ENCODE results near the gene IL1RAPL2. TPM values are rescaled to one million over a fixed set of nuclear protein-coding genes. Genes with fewer than 3 reads are reported as not detected.

The IL1RAPL2 gene
- total RNA-seq, 1 donor: not detected

- Histone ChIP-seq H3K36me3 (ENCODE audit: insufficient read depth, low read length) (no peaks in the 10 kb centered on the region), H3K79me2 (ENCODE audit: insufficient read depth, low read length) (no peaks in the 10 kb centered on the region), H4K20me1 (ENCODE audit: insufficient read depth, low read length) (no peaks in the 10 kb centered on the region), H3K4me1 (ENCODE audit: insufficient read depth, low read length) (no peaks in the 10 kb centered on the region), H3K4me2 (ENCODE audit: insufficient read depth, low read length) (no peak overlapping the region), H2AFZ (ENCODE audit: low read length) (no peak overlapping the region), H3K9me3 (ENCODE audit: low read depth, low read length) (no peaks in the 10 kb centered on the region), H3K4me3 (ENCODE audit: insufficient read depth, low read length) (no peak overlapping the region), H3K27ac (ENCODE audit: low read depth, low read length) (no peak overlapping the region), H3K27me3 (ENCODE audit: insufficient read depth, low read length) (peaks cover 3% of the 10 kb centered on the region)
- TF ChIP-seq CTCF (IDR thresholded peaks at IDR 0.05; ENCODE audit: extremely low read depth, low read depth, low read length): no peak
- DNase-seq (ENCODE audit: insufficient read length, low spot score, missing footprints): no peak
Measured at GRCh38 chrX:105610411-105610810, 1044.4 kb downstream of the IL1RAPL2 start.

GRCh38 chrX:105618393-105619101 lies 1052.5 kb downstream of the IL1RAPL2 start:
- Histone ChIP-seq H3K4me1 (ENCODE audit: insufficient read depth, low read length) (no peaks in the 10 kb centered on the region), H3K4me3 (ENCODE audit: insufficient read depth, low read length) (no peak overlapping the region), H3K36me3 (ENCODE audit: insufficient read depth, low read length) (no peaks in the 10 kb centered on the region), H4K20me1 (ENCODE audit: insufficient read depth, low read length) (no peaks in the 10 kb centered on the region), H3K27me3 (ENCODE audit: insufficient read depth, low read length) (peaks cover 1% of the 10 kb centered on the region), H3K27ac (ENCODE audit: low read depth, low read length) (no peak overlapping the region), H3K4me2 (ENCODE audit: insufficient read depth, low read length) (no peak overlapping the region), H3K79me2 (ENCODE audit: insufficient read depth, low read length) (no peaks in the 10 kb centered on the region), H2AFZ (ENCODE audit: low read length) (no peak overlapping the region), H3K9me3 (ENCODE audit: low read depth, low read length) (no peaks in the 10 kb centered on the region)
- no peak for DNase-seq (ENCODE audit: insufficient read length, low spot score, missing footprints)
- no peak for TF ChIP-seq CTCF (IDR thresholded peaks at IDR 0.05; ENCODE audit: extremely low read depth, low read depth, low read length)

GRCh38 chrX:105634180-105634579 lies 1068.2 kb downstream of the IL1RAPL2 start:
- Histone ChIP-seq H3K27me3 (ENCODE audit: insufficient read depth, low read length) (peaks cover 4% of the 10 kb centered on the region), H3K4me1 (ENCODE audit: insufficient read depth, low read length) (no peaks in the 10 kb centered on the region), H3K36me3 (ENCODE audit: insufficient read depth, low read length) (no peaks in the 10 kb centered on the region), H3K79me2 (ENCODE audit: insufficient read depth, low read length) (no peaks in the 10 kb centered on the region), H3K4me2 (ENCODE audit: insufficient read depth, low read length) (no peak overlapping the region), H3K27ac (ENCODE audit: low read depth, low read length) (no peak overlapping the region), H3K9me3 (ENCODE audit: low read depth, low read length) (no peaks in the 10 kb centered on the region), H3K4me3 (ENCODE audit: insufficient read depth, low read length) (no peak overlapping the region), H2AFZ (ENCODE audit: low read length) (no peak overlapping the region), H4K20me1 (ENCODE audit: insufficient read depth, low read length) (no peaks in the 10 kb centered on the region)
- TF ChIP-seq CTCF (IDR thresholded peaks at IDR 0.05; ENCODE audit: extremely low read depth, low read depth, low read length): no peak
- no peak for DNase-seq (ENCODE audit: insufficient read length, low spot score, missing footprints)

GRCh38 chrX:105635794-105636193 lies 1069.8 kb downstream of the IL1RAPL2 start:
- TF ChIP-seq CTCF (IDR thresholded peaks at IDR 0.05; ENCODE audit: extremely low read depth, low read depth, low read length): no peak
- Histone ChIP-seq H3K79me2 (ENCODE audit: insufficient read depth, low read length) (no peaks in the 10 kb centered on the region), H3K4me3 (ENCODE audit: insufficient read depth, low read length) (no peak overlapping the region), H3K4me1 (ENCODE audit: insufficient read depth, low read length) (no peaks in the 10 kb centered on the region), H3K27me3 (ENCODE audit: insufficient read depth, low read length) (no peaks in the 10 kb centered on the region), H3K9me3 (ENCODE audit: low read depth, low read length) (no peaks in the 10 kb centered on the region), H3K4me2 (ENCODE audit: insufficient read depth, low read length) (no peak overlapping the region), H3K36me3 (ENCODE audit: insufficient read depth, low read length) (no peaks in the 10 kb centered on the region), H3K27ac (ENCODE audit: low read depth, low read length) (no peak overlapping the region), H2AFZ (ENCODE audit: low read length) (no peak overlapping the region), H4K20me1 (ENCODE audit: insufficient read depth, low read length) (no peaks in the 10 kb centered on the region)
- DNase-seq (ENCODE audit: insufficient read length, low spot score, missing footprints): no peak
